HG03354 (cell line): ENCODE data around the gene NFE2L2.
A peak's percentile ranks its signal among the peaks of the same experiment; 100 is the strongest.
"Not testable (repeated sequence)": the region's sequence is repeated elsewhere in the genome, so short reads cannot be mapped to it uniquely, and the experiment has no call there.

Experiments
- ATAC-seq: cut with Tn5 transposase; IDR thresholded peaks from one replicate; pipeline ENCODE4 v1.9.1; 2021; ENCODE audit warnings: mild to moderate bottlenecking; ENCODE audit not compliant: unreplicated experiment, poor library complexity, severe bottlenecking

NFE2L2 gene

DNA sequence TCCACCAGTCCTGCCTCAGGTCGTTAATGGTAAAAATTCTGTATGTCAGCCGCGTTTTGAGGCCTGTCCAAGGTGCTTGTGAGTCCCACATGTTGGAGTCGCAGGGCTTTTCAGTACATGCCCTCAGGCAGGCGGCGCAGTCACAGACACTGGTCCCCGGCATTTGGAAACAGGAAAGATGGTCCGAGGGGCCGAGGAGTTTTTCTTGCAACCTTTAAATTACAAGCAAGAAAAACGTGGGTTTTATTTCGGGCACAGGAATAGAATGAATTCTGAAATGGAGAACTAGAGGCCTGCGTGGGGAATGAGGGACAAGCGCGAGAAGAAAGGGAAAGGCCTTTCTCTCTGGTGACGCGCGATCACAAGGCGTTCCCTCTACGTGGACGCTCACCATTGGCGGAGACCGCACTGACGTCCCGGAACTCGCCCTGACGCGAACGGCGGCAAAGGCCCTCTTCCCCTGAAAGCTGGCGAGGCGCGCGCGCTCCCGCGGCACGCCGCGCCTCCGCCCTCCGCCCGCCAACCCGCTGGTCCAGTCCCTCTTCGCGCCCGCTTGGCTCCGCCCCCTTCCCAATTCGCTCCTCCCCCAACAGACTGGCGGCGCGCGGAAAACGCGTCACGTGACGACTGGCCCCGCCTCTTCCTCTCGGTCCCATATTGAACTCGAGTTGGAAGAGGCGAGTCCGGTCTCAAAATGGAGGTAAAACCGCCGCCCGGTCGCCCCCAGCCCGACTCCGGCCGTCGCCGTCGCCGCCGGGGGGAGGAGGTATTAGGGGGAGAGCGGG lies 52.2 kb downstream of the NFE2L2 start, which contains the start of gene HNRNPA3:
TSS of gene HNRNPA3 (plus strand) at position 689 of the 785 bp plus-strand sequence. CDS start at position 695, 6 bp downstream.
- ATAC-seq, result peak; percentile 85

DNA sequence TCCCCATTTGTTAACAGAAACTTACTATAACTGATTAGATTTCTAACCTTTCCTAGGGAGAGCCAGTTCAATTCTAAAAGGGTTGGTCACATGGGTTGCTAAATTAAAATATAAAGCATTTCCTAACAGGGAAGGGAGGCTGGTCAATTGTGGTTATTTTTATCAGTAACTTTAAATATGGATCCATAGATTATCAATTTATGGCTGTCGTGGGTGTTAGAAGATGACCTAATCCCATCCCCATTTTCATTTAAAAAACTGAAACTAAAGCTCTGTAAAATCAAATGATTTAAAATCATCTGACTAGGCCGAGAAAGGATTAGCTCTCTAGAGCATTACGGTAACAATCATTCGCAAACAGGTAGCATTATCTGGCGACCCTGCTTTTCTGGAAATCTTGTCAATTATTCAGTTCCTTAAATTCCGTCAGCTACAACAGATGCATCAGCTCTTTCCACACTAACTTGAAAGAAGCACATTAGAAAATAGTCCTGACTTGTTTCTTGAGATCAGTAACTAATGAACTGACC lies 52.9 kb downstream of the NFE2L2 start:
- no peak for ATAC-seq

- no peak for ATAC-seq
These were observed 53.4 kb downstream of the NFE2L2 start for GRCh38 chr2:177211169-177211568.

- ATAC-seq, result peak; percentile 68
These were observed 57.4 kb downstream of the NFE2L2 start for GRCh38 chr2:177207101-177207500.

- no peak for ATAC-seq
These were observed 60.1 kb downstream of the NFE2L2 start for GRCh38 chr2:177204417-177204816.

- ATAC-seq, result no peak
These were observed 62.6 kb downstream of the NFE2L2 start for GRCh38 chr2:177201919-177202346.

DNA sequence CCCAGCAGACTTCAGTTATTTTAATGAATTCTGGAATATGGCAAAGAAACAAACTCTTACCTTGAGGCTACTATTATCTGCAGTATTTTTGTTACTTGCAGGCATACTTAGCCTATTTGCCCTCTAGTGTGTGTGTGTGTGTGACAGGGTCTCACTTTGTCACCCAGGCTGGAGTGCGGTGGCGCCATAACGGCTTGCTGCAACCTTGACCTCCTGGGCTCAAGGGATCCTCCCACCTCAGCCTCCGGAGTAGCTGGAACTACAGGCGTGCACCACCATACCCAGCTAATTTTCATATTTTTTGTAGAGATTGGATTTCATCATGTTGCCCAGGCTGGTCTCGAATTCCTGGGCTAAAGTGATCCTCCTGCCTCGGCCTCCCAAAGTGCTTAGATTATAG lies 64.1 kb downstream of the NFE2L2 start:
- ATAC-seq, result not testable (repeated sequence)

DNA sequence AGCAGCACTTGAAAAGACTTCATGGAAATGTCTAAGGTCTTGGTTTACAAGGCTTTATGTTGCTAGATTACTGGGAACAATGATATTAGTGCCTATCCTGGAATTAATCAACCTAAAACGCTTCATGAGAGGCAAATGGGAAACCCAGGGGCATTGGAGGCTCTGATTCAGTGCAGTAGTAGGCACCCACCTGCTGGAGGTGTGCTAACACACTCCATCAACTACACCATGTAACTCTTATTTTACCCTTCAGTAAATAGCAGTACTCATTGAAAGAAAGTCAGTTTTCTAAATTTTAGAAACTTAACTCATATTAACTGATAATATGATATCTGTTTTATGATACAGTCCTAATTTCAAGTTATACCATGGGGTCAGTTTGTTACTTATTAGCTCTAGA lies 69.3 kb downstream of the NFE2L2 start:
- ATAC-seq, result no peak

DNA sequence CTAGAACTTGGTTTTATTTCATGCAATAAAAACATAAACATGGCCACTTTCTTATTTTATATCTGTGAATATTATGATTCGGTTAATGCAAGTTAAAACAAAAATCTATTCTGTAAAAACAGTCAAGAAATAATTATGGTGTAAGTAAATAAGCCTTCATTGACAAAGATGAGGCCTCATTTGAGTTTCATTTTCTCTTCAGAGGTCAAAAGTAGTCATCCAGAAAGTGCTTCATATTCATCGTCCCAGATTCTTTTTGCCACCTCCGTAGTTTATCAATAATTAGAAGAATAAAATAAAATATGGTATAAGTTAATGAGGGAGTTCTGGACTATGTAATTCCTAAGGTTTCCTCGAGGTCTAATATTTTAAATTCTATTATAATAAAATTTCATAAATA lies 71.3 kb downstream of the NFE2L2 start:
- no peak for ATAC-seq

DNA sequence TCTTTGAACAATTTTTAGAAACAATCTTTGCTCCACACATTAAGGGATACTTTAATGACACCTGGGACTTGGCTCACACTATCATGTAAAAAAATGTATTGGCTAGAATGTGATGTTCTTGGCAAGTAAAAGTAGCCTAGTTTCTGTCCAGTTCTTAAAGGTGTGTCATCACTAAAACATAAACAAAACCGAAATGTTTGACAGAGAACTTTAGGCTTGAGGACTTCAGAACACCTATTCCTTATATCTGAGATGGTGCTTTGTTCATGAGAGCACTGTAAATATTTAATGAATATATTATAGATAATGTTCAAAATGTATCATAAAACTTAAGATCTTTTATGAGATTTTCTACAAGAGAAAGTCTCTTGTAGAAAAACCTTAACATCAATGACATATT lies 71.7 kb downstream of the NFE2L2 start:
- no peak for ATAC-seq

- ATAC-seq, result no peak
These were observed 73.6 kb downstream of the NFE2L2 start for GRCh38 chr2:177190941-177191340.

DNA sequence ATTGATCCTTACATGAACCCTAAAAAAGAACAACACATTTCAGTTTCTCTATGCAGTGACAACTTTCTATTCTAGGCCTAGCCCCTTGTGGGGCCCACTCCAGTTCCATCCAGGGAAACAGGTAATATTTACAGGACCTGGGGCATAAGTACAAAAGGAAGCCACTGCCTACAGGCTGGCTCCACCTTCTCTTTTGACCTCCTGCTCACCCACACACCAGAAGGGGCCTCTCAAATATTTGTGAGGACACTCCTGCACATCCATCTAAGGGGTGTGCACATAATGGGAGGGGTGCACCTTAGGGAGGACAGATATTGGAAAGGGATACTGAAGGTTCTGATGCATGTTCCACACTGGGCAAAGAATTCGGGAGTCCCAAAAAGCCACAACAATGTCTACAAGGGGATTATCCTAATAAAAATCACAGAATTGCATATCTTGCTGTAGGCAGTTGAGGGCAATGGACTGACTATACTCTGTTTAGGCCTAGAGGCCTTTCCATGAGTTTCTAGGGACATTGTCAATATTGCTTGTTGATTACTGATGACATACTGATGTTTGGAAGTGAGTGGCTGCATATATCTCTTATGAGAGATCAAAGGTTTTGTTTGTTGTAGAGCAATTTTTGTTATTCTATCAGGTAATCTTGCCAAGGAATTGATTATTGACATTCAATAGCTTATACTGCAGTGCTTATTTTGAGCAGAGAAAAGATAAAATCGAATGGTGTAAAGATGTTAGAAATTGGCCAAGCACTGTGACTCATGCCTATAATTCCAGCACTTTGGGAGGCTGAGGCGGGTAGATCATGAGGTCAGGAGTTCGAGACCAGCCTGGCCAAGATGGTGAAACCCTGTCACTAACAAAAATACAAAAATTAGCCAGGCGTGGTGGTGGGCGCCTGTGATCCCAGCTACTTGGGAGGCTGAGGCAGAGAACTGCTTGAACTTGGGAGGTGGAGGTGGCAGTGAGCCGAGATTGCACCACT lies 75.8 kb downstream of the NFE2L2 start:
- no peak for ATAC-seq

GRCh38 chr2:177187631-177188312 lies 76.8 kb downstream of the NFE2L2 start:
- ATAC-seq, result no peak

- ATAC-seq, result not testable (repeated sequence)
These were observed 78.5 kb downstream of the NFE2L2 start for GRCh38 chr2:177186038-177186437.

GRCh38 chr2:177184606-177185005 lies 79.9 kb downstream of the NFE2L2 start:
- ATAC-seq, result no peak

DNA sequence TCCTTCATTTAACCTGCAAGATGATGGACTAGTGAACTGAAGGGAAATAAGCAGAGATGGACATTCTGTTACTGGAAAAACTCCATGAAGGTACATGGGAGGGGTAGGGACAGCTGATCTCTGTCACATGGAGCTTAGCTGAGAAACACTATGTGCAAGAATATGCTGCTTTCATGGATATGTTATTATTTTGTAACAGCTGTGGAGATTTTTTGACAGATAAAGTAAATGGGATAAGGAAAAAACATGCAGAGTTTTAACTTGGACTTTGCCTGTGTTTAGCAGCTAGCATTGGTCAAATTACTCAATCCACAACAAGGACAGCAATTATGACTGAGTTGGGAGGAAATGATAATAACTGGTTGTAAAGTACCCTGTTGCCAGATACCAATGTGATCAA lies 80.7 kb downstream of the NFE2L2 start:
- ATAC-seq, result no peak
